DOHH2 (cell line): Measurements from ENCODE around the gene REEP6.

Source experiments
- CTCF ChIP-seq: fragments of 200-600 bp; sonication (generic); IDR thresholded peaks from one replicate; pipeline ENCODE4 v1.5.1; 2014; ENCODE audit warnings: antibody characterized with exemption, mild to moderate bottlenecking, low read depth, low read length; ENCODE audit not compliant: poor library complexity, severe bottlenecking
- EZH2phosphoT487 ChIP-seq: fragments of 200-600 bp; sonication (generic); IDR thresholded peaks from 2 replicates; pipeline ENCODE4 v1.6.1; 2017; ENCODE audit warnings: borderline replicate concordance, mild to moderate bottlenecking, antibody characterized with exemption, low read length, moderate library complexity, mixed read lengths

- TF ChIP-seq CTCF, result no peak
- TF ChIP-seq EZH2phosphoT487, result no peak
Measured at GRCh38 chr19:1505012-1505411, 14.0 kb downstream of the REEP6 start.
